Neural crest cell (in vitro differentiated cells): Measurements from ENCODE around the gene SNRPA. TPM values are rescaled to one million over a fixed set of nuclear protein-coding genes. Genes with fewer than 3 reads are reported as not detected.

Experiments
- DNase-seq: peaks from one replicate; pipeline ENCODE4 v3.0.0; 2021; ENCODE audit warnings: low read depth, mixed read lengths, low spot score
- H3K27ac Mint-ChIP-seq: one replicate; pipeline ENCODE4 v1.8.0; 2021; ENCODE audit warnings: mild to moderate bottlenecking, mixed read lengths; ENCODE audit not compliant: unreplicated experiment
- H3K27me3 Mint-ChIP-seq: 2 replicates; pipeline ENCODE4 v1.8.0; 2021; ENCODE audit warnings: low read depth, mild to moderate bottlenecking, mixed read lengths
- H3K36me3 Mint-ChIP-seq: 2 replicates; pipeline ENCODE4 v1.8.0; 2021; ENCODE audit warnings: low read depth, mild to moderate bottlenecking, mixed read lengths
- H3K4me1 Mint-ChIP-seq: 2 replicates; pipeline ENCODE4 v1.8.0; 2021; ENCODE audit warnings: mixed read lengths
- H3K4me3 Mint-ChIP-seq: one replicate; pipeline ENCODE4 v1.8.0; 2021; ENCODE audit warnings: mild to moderate bottlenecking, mixed read lengths
- H3K9me3 Mint-ChIP-seq: 2 replicates; pipeline ENCODE4 v1.8.0; 2021; ENCODE audit warnings: mixed read lengths
- total RNA-seq: library from RNA; stranded (reverse); gene quantifications from 2 replicates; pipeline ENCODE4 v1.2.1, GENCODE V29; 2021
- TF ChIP-seq, protein P1 (sequence below): fragments of 200-600 bp; sonication (generic); conservative IDR thresholded peaks from 2 replicates; pipeline ENCODE4 v1.5.0; 2021; ENCODE audit warnings: antibody characterized with exemption, mild to moderate bottlenecking

Gene SNRPA
- total RNA-seq, 1 donor from 2014 or later, result 214 TPM

GRCh38 chr19:40717880-40718773 is 32.9 kb upstream of the SNRPA start:
- no peak overlapping the region for H3K27ac Mint-ChIP-seq
- H3K4me3 Mint-ChIP-seq, result peak overlapping the region; percentile 95
- H3K9me3 Mint-ChIP-seq, result no peaks in the 10 kb centered on the region
- peaks cover 69% of the 10 kb centered on the region for H3K4me1 Mint-ChIP-seq
- H3K27me3 Mint-ChIP-seq, result no peaks in the 10 kb centered on the region
- TF ChIP-seq, protein P1, sequence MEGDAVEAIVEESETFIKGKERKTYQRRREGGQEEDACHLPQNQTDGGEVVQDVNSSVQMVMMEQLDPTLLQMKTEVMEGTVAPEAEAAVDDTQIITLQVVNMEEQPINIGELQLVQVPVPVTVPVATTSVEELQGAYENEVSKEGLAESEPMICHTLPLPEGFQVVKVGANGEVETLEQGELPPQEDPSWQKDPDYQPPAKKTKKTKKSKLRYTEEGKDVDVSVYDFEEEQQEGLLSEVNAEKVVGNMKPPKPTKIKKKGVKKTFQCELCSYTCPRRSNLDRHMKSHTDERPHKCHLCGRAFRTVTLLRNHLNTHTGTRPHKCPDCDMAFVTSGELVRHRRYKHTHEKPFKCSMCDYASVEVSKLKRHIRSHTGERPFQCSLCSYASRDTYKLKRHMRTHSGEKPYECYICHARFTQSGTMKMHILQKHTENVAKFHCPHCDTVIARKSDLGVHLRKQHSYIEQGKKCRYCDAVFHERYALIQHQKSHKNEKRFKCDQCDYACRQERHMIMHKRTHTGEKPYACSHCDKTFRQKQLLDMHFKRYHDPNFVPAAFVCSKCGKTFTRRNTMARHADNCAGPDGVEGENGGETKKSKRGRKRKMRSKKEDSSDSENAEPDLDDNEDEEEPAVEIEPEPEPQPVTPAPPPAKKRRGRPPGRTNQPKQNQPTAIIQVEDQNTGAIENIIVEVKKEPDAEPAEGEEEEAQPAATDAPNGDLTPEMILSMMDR, result no peak
- H3K36me3 Mint-ChIP-seq, result peaks cover 2% of the 10 kb centered on the region
- DNase-seq, result no peak

DNA sequence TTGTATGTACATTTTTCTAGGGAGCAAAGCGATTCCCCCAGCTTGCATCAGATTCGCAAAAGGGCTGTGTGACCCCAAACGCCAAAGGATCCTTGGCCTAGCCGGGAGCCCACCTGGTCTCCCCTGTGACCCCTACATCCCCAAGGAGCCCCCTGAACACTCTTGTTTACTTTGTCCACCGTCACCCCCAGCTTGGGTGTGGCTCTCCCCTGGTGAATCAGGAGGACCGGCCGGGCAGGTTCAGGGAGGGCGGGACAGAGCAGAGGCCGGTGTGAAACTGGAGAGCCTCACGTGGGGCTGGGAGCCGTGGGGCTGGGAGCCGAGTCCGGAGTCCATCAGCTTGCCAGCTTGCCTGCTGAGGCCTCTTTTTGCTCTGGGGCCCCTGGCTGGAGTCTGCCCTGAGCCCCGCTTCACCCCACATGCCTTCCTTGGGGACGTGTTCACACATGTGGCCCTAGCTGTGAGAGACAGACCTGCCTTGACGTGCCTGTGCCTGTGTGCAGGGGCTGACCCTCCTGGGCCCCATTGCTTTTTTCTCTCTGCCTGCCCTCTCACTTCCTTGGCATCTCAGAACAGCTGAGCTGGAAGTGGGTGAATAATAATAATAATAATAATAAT is 32.1 kb upstream of the SNRPA start:
- no peaks in the 10 kb centered on the region for H3K9me3 Mint-ChIP-seq
- peaks cover 66% of the 10 kb centered on the region for H3K4me1 Mint-ChIP-seq
- DNase-seq, result no peak
- H3K27me3 Mint-ChIP-seq, result no peaks in the 10 kb centered on the region
- H3K36me3 Mint-ChIP-seq, result peaks cover 4% of the 10 kb centered on the region
- TF ChIP-seq, protein P1, result no peak
- no peak overlapping the region for H3K27ac Mint-ChIP-seq
- peak overlapping the region; percentile 95 for H3K4me3 Mint-ChIP-seq

- TF ChIP-seq, protein P1, result no peak
- peaks cover 64% of the 10 kb centered on the region for H3K4me1 Mint-ChIP-seq
- no peak for DNase-seq
- no peaks in the 10 kb centered on the region for H3K27me3 Mint-ChIP-seq
- H3K4me3 Mint-ChIP-seq, result peak overlapping the region; percentile 95
- peaks cover 3% of the 10 kb centered on the region for H3K36me3 Mint-ChIP-seq
- H3K9me3 Mint-ChIP-seq, result no peaks in the 10 kb centered on the region
- no peak overlapping the region for H3K27ac Mint-ChIP-seq
These were observed 31.5 kb upstream of the SNRPA start for GRCh38 chr19:40719414-40719894.

DNA sequence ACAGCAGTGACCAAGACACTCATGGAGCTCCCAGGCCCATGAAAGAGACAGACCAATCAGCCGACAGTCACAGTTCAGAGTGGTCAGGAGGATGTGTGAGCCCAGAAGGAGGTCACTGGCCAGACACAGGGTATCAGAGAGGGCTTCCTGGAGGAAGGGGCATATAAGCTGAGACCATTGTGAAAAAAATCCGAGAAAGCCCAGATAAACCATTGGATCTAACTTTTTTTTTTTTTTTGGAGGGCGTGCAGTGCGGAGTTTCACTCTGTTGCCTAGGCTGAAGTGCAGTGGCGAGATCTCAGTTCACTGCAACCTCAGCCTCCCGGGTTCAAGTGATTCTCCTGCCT is 29.9 kb upstream of the SNRPA start:
- H3K27ac Mint-ChIP-seq, result no peak overlapping the region
- H3K27me3 Mint-ChIP-seq, result no peaks in the 10 kb centered on the region
- H3K9me3 Mint-ChIP-seq, result no peaks in the 10 kb centered on the region
- H3K4me1 Mint-ChIP-seq, result peaks cover 47% of the 10 kb centered on the region
- H3K36me3 Mint-ChIP-seq, result peaks cover 3% of the 10 kb centered on the region
- TF ChIP-seq, protein P1, result no peak
- no peak for DNase-seq
- H3K4me3 Mint-ChIP-seq, result peak overlapping the region; percentile 75

DNA sequence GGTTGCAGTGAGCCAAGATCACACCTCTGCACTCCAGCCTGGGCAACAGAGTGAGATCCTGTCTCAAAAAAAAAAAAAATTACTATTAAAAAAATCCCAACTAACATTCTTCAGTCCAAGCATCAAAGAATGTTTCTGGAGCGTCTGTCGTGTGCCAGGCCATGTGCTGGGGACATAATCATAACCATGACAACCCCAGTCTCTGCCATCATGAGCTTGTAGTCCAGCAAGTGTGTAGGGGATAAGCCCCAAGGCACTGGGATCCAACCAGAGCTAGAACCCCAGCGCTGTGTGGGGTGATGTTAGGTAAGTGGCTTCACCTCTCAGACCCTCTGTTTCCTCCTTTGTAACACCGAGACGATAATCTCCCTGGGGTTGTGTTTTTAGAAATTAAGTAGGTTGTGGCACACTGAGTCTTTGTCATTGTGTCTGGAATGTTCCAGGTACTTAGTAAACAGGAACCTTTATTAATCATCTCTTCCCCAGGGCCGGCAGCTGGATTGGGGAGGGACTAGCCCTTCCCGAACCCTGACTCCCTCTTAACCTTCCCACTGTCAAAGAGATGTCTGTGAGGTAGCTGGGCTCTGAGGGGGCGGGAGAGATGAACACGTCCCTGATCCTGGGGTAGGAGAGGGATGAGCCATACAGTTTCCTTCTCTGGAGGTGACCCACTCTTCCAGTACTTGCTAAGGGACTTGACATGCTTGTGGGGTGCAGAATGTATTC is 28.9 kb upstream of the SNRPA start:
- Mint-ChIP-seq H3K27me3 (no peaks in the 10 kb centered on the region), H3K4me3 (peak overlapping the region; percentile 29), H3K4me1 (peaks cover 42% of the 10 kb centered on the region), H3K27ac (peak overlapping the region; percentile 36), H3K36me3 (peaks cover 3% of the 10 kb centered on the region), H3K9me3 (no peaks in the 10 kb centered on the region)
- no peak for DNase-seq
- TF ChIP-seq, protein P1, result no peak
